ENCODE results near the gene LDLRAD3.
A peak's percentile ranks its signal among the peaks of the same experiment; 100 is the strongest.

Gene LDLRAD3

GRCh38 chr11:36051235-36052144, 107.6 kb downstream of the LDLRAD3 start:
- no peak for DNase-seq

- DNase-seq = no peak
These were observed 109.4 kb downstream of the LDLRAD3 start for GRCh38 chr11:36053281-36053680.

GRCh38 chr11:36053862-36054261, 110.0 kb downstream of the LDLRAD3 start:
- DNase-seq = no peak

- DNase-seq = no peak
These were observed 110.8 kb downstream of the LDLRAD3 start for GRCh38 chr11:36054628-36055027.

- DNase-seq = no peak
These were observed 112.4 kb downstream of the LDLRAD3 start for GRCh38 chr11:36056160-36056751.

- no peak for DNase-seq
These were observed 113.6 kb downstream of the LDLRAD3 start for GRCh38 chr11:36057379-36058042.

DNA sequence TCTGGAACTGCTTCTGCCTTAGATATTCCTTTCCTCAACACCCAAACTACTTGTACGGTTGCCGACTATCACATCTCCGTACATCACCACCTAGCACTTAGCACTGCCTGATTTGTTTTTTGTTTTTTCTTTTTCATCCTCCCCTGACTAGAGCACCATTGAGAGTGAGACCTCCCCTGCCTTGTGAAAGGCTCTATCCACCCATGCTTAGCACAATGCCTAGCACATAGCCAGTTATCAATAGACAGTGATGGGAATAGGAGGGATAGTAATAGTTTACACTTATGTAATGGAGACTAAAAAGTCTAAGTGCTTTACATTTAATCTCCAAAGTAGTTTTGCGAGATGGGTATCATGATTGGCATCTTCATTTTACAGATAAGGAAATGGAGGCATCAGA, 115.8 kb downstream of the LDLRAD3 start:
- no peak for DNase-seq

- no peak for DNase-seq
These were observed 117.1 kb downstream of the LDLRAD3 start for GRCh38 chr11:36060926-36061325.

DNA sequence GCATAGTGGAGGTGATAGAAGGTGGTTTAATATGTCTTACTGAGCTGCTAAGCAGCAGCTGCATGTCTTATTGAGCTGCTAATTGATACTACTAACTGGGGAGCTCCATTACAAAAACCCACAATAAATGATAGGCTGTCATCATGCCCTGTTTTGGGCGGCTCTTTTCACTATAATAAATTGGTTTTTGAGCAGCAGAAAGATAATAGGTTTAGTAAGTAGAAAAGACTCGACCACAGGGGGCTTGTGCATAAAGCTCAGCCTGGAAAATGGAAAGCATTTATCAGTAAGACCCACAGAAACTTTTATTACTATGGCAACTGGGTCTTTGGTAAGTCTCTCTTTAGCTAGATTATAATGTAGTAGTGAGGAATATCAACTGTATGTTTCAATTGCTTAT, 117.6 kb downstream of the LDLRAD3 start:
- DNase-seq = no peak

DNA sequence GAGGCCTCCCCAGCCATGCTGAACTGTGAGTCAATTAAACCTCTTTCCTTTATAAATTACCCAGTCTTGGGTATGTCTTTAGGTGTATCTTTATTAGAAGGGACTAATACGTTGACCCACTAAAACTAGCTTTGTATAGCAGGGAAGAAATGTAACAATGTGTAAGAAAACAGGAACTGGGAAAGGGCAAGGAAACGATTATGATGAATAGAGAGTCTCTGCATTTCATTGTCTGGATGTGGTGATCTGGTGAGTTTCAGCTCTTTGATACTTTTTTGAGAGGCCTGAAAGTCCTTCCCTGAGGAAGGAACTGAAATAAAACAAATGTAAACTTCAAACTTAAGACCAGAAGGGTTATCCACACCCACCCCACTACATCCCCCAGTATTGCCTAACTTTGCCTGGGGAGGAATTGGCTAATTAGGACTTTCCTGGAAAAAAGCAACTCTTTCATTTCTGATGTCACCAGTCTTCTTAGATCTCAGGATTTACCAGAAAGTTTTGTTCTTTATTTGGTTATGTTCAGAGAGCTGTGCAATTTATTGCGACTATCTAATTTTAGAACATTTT, 119.0 kb downstream of the LDLRAD3 start:
- no peak for DNase-seq

GRCh38 chr11:36065436-36065835, 121.6 kb downstream of the LDLRAD3 start:
- DNase-seq = no peak

DNA sequence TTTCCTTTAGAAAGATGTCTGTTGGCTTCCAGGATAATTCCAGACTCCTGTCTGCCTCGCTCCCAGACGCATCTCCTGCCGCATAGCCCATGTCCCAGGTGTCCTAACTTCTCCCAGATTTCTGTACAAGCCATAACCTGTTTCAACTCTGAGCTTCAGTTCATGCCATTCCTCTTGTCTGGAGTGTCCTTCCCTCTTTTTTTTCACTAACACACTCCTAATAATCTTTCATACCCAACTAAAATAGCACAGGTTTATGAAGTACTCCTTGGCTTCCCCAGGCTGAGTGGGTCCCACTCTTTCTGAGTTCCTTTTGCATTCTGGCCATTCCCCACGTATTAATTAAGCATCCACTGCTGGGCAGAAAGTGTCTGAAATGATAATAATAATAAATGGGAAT, 123.0 kb downstream of the LDLRAD3 start:
- DNase-seq = no peak

- no peak for DNase-seq
These were observed 125.8 kb downstream of the LDLRAD3 start for GRCh38 chr11:36069576-36070212.

GRCh38 chr11:36070213-36070953, 126.5 kb downstream of the LDLRAD3 start:
- DNase-seq = no peak

DNA sequence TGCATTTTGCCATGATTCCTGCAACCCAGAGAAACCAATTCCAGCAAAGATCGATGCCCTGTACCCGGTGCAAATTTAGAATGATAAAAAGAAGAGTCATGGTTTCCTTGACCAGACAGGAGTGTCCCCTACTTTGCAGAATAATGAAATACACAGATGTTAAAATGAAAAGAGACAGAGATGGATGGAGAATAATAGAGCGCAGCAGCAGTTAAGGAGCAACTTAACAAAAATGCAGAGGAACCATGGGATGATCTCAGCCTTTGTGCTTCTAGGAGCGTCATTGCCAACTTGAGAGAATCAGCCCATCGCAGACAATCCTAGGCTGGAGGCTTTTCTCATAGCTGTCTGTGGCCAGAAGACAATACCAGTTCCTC, 127.1 kb downstream of the LDLRAD3 start:
- DNase-seq = no peak

GRCh38 chr11:36071917-36072500, 128.1 kb downstream of the LDLRAD3 start:
- no peak for DNase-seq

GRCh38 chr11:36073411-36074203, 129.7 kb downstream of the LDLRAD3 start:
- DNase-seq = peak; percentile 71

- DNase-seq = peak; percentile 93
These were observed 131.1 kb downstream of the LDLRAD3 start for GRCh38 chr11:36074941-36075431.

DNA sequence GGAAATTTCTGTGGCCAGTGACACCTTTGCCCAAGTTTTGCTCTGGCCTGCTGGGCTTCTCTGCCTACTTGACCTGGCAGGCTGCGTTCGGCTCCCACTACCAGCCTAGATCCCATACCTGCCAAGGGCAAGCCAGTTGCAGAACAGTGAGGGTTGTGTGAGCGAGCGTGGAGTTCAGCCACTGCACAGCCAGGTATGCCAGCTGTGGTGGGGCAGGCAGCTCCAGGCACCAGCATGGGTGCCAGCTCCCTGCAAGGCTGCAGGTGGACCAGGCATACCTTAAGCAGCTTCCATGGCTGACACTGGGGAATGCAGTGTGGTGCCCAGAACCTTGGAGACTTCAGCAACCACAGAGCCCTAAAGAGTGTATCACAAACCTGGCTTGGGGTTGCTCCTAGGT, 133.5 kb downstream of the LDLRAD3 start:
- DNase-seq = no peak

DNA sequence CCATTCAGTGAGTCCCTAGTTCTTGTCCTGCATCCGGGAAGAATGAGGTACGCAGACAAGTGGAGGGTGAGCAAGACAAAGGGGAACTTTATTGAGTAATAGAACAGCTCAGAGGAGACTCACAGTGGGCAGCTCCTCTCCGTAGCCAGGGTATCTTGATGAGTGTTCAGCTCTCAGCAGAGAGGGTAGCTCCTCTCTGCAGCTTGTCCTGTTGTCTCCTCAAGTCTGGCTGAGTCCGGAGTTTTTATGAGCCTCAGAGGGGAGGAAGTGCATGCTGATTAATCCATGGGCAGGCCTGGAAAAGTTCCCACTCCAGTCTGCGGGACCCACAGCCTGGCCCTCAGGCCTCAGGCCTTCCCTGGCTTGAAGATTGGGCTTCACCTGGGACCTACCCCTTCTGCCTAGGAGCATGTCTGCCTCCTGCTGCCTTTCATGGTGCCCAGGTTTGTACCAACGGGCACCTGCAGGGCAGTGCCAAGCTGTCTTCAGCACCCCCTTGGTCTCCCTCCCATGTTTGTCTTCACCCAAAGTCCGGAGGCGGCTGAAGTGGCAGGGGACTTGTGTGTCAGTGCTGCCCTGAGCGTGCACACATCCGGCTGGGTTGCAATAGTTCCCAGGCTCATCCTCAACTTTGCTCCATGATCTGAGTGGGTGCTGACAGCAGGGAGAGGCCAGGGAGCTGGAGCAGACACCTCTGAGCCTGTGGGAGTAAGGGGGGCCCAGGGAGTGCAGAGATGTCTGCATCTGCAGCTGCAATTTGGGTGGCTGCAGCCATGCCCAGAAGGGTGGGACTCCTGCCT, 134.2 kb downstream of the LDLRAD3 start:
- DNase-seq = no peak
